ENCODE results near the gene ABCC1.
"Not testable (repeated sequence)": the region's sequence is repeated elsewhere in the genome, so short reads cannot be mapped to it uniquely, and the experiment has no call there.

The ABCC1 gene

GRCh38 chr16:15946257-15947044 lies 3.0 kb upstream of the ABCC1 start:
- DNase-seq (ENCODE audit: low spot score), result peak; percentile 72

DNA sequence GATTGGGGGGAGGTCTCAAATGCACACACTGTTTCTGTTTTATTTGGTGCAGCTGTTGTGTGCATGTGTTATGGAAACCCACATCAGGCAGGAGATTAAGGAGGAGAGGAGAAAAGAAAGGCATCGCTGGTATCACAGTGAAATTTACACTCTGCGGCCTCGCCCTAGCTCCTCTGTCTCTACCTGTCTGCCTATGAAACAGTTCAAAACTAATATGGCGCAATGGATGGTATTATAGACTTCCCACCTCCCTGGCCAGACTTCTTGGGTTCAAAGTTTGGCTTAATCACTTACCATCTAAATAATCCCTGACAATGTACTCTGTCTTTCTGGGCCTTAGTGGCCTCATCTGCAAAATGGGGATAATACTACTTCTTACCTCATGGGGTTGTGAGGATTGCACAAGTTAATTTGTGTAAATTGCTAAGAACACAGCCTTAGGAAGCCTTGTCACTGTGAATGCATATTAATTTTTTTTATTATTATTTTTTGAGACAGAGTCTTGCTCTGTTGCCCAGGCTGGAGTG lies 1.4 kb upstream of the ABCC1 start:
- DNase-seq (ENCODE audit: low spot score), result no peak

DNA sequence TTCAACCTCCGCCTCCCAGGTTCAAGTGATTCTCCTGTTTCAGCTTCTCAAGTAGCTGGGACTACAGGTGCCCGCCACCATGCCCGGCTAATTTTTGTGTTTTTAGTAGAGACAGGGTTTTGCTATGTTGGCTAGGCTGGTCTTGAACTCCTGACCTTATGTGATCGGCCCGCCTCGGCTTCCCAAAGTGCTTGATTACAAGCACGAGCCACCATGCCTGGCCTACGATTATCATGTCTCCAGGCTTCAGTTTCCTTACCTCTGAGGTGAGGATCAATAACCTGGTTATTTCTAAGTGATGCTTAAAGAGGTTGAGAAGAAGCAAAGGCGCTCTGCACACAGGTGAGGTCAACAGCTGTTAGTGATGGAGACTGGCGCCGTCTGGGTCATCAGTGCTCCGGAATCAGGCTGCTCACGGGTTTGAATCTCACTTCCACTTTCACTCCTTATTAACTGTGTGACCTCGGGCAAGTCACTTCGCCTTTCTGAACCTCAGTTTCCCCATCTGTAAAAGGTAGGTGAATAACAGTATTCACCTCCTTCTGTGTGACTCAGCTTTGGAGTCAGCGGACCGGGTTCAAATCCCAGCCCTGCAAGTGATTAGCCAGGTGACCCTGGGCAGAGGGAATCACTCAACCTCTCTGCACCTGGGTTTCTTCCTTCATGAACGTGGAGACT lies 745 bp upstream of the ABCC1 start:
- no peak for DNase-seq (ENCODE audit: low spot score)

GRCh38 chr16:15950161-15950854 lies 892 bp downstream of the ABCC1 start:
- peak; percentile 56 for DNase-seq (ENCODE audit: low spot score)

GRCh38 chr16:15950869-15951268 lies 1.5 kb downstream of the ABCC1 start:
- DNase-seq (ENCODE audit: low spot score), result no peak

- no peak for DNase-seq (ENCODE audit: low spot score)
These were observed 2.4 kb downstream of the ABCC1 start for GRCh38 chr16:15951852-15952251.

DNA sequence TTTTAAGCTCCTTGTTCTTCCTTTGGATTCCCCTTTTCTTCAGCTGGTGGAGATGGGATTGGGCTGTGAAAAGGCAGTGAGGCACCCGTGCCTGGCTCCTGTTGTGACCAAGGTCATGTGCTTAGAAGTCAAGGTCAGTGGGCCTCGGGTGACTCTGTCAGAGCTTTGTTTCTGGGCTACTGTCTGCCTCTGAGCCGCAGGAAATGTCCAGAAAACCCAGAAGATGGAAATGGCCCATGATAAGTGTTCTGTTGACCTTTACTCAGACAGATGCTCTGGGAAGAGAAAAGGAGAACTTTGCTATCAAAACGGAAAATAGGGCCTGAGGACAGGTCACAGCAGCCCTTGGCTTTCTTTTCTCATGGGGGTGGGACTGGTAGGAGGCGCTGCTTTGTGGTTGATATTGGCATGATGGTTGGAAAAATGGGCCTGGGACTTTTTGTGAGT lies 2.9 kb downstream of the ABCC1 start:
- no peak for DNase-seq (ENCODE audit: low spot score)

DNA sequence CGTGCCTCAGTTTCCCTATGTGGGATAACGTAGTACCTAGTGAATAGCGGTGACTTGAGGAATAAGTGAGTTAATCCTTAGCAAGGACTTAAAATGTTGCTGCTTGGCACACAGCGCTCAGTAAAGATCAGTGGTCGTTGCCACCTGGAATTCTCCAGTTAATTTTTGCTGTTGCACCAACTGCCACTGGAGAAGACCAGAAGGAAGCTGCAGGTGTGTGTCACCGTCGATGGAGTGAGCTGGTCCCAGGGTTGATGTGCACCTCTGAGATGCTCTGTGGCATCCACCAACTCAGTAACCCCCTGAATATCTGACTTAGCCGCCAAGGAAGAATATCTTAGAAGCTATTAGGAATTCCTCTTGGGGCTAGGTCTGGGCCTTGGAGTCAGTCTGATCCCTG lies 4.1 kb downstream of the ABCC1 start:
- DNase-seq (ENCODE audit: low spot score), result no peak

- no peak for DNase-seq (ENCODE audit: low spot score)
These were observed 4.8 kb downstream of the ABCC1 start for GRCh38 chr16:15953929-15954813.

GRCh38 chr16:15954814-15955151 lies 5.4 kb downstream of the ABCC1 start:
- peak; percentile 44 for DNase-seq (ENCODE audit: low spot score)

DNA sequence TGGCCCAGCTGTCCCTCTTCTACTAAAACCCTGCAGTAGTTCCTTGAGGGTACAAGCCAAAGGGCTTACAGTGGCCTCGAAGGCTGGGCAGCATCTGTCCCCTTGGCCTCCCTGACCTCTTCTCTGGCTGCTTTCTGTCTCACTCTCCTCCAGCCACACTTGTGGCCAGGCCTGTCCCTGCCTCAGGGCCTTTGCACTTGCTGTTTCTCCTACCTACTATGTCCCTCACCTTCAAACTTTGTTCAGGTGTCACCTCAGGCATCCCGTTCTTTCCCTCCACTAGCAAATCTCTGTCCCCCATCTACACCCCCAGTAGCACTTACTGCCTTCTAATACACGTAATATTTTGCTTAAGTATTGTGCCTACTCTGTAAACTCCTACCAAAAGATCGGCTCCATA lies 6.0 kb downstream of the ABCC1 start:
- DNase-seq (ENCODE audit: low spot score), result no peak

- not testable (repeated sequence) for DNase-seq (ENCODE audit: low spot score)
These were observed 6.7 kb downstream of the ABCC1 start for GRCh38 chr16:15956106-15956505.

DNA sequence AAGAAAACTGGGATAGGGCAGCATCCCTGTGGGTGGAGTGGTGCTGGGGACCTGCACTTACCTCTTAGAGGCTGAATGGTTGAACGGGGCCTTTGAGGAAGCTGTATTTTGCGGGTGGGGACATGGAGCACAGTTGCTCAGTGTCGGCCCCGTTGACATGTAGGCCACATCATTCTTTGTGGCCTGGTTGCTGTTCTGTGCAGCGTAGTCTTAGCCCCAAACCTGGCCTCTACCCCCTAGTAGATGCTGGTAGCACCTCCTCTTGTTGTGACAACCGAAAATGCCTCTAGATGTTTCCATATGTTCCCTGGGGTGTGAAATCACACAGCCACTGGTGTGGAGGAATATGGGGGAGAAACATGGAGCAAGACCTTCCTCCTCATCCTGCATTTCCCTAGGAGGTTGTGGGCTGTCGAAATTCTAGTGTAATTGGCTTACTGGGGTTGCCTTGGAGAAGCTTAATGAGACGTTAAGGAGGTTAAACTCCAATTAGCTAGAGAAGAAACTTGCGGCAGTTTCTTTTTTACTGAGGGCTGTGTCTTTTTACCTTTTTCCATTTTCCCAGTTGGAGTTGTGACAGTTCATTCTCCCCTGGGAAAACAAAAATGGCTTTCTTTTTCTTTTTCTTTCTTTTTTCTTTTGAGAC lies 9.4 kb downstream of the ABCC1 start:
- DNase-seq (ENCODE audit: low spot score), result no peak

GRCh38 chr16:15960124-15960971 lies 10.9 kb downstream of the ABCC1 start:
- DNase-seq (ENCODE audit: low spot score), result no peak

DNA sequence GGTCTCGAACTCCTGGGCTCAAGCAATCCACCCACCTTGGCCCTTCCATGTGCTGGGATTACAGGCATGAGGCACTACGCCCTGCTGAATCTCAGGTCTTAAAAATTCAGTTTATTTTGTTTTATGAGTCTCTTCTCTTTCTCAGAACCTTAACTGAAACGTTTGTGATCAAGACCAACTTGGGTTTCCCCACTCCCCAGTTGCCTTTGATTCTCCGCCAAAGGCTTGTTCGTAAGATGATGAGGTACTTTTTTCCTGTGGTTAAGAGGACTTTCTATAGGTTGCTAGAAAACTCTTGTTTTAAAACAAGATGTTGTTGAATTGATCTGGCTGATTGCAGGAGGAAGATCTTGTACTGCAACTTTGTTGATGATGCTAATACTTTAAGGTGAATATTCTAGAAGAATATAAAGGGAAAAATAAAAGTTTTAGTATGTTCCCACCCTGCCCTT lies 11.7 kb downstream of the ABCC1 start:
- no peak for DNase-seq (ENCODE audit: low spot score)

DNA sequence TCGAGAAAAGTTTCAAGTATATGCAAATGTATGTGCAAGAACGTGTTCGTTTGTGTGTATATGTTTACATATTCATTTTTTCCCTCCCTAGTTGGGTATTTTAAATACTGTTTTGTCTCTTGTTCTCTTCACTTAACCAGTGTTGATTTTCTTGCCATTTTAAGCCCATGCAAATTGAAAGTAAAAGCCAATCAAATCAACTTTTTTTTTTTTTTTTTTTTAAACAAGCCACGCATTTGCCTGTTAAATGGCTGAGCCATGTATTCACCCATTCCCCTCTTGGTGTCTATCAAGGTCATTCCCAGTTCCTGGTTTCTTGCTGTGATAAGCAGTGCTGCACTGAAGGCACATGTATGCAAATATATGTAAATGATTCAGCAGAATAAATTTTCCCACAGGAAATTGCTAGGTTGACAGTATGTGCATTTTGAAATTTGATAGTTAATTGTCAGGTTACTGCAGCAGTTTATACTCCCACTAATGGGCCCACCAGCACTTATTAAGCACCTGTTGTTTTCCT lies 12.2 kb downstream of the ABCC1 start:
- no peak for DNase-seq (ENCODE audit: low spot score)

DNA sequence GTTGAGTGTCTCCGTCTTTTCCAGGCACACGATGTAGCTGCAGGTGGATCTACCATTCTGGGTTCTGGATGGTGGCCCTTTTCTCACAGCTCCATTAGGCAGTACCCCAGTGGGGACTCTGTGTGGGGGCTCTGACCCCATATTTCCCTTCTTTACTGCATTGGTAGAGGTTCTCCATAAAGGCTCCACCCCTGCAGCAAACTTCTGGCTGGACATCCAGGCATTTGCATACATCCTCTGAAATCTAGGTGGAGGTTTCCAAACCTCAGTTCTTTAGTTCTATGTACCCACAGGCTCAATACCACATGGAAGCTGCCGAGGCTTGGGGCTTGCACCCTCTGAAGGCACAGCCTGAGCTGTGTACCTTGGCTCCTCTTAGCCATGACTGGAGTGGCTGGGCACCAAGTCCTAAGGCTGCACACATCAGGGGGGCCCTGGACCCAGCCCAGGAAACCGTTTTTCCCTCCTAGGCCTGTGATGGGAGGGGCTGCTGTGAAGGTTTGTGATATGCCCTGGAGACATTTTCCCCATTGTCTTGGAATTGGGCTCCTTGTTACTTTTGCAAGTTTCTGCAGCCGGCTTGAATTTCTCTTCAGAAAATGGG lies 14.0 kb downstream of the ABCC1 start:
- no peak for DNase-seq (ENCODE audit: low spot score)

- no peak for DNase-seq (ENCODE audit: low spot score)
These were observed 17.0 kb downstream of the ABCC1 start for GRCh38 chr16:15966420-15966819.

DNA sequence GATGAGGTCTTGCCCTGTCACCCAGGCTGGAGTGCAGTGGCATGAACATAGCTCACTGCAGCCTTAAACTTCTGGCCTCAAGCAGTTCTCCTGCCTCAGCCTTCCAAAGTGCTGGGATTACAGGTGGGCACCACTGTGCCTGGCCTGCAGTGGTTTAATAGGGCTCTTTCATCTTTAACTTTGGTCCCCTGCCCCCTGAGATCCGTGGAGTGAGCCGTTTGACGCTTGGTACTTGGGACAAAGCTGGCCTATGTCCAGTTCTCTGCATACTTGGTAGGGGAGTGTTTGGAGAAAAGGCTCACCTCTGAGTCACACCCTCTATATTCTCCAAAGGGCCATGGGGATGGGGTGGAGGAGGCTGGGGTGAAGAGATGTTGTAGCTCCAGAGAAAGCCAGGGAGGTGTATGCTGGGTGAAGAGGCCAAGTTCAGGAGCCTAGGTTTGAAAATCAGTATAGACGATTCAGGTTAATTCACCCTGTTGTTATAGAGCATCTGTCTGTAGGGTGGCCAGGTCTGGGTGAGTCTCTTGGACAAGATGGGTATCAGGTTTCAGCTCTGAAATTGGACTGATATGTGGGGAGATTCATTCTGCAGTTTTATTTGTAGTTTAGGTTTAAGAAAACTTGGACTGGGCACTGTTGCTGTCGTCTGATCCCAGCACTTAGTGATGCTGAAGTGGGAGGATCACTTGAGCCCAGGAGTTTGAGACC lies 17.6 kb downstream of the ABCC1 start:
- DNase-seq (ENCODE audit: low spot score), result peak; percentile 83
